Neuron (in vitro differentiated cells): ENCODE results near the gene TIMM44.

ENCODE experiments used
- H2AFZ ChIP-seq: one replicate; pipeline ENCODE4 v1.6.1; 2013; ENCODE audit warnings: low read depth, mild to moderate bottlenecking, inconsistent platforms, low read length, moderate library complexity
- H3K27me3 ChIP-seq: one replicate; pipeline ENCODE4 v1.6.1; 2013; ENCODE audit warnings: low read length; ENCODE audit not compliant: insufficient read depth
- H3K36me3 ChIP-seq: one replicate; pipeline ENCODE4 v1.6.1; 2013; ENCODE audit warnings: low read length; ENCODE audit not compliant: insufficient read depth
- H3K4me1 ChIP-seq: one replicate; pipeline ENCODE4 v1.6.1; 2013; ENCODE audit warnings: low read length; ENCODE audit not compliant: insufficient read depth
- H3K4me3 ChIP-seq: 2 replicates; pipeline ENCODE4 v1.5.1; 2013; ENCODE audit warnings: mild to moderate bottlenecking, low read length, moderate library complexity
- H3K9me3 ChIP-seq: one replicate; pipeline ENCODE4 v1.6.1; 2013; ENCODE audit warnings: low read length

The TIMM44 gene

DNA sequence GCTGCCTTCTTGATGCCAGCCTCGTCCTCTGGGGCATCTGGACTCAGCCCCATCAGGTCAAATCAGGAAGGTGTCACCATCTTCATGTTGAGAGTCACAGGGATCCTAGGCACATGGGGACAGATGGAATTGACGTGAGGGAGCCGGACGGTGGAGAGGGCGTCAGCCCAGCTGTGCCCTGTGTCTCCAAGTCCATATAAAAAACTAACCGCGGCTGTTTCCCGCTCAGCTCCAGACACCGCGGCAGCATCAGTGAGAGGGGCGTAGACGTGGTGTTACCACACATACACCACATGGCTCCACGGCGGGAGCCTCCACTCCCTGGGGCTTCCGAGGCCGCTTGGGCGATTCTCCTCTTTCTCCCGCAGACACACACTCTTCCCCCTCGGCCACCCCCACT lies 63.6 kb downstream of the TIMM44 start:
- Histone ChIP-seq H2AFZ (no peak overlapping the region), H3K4me3 (no peak overlapping the region), H3K36me3 (no peaks in the 10 kb centered on the region), H3K9me3 (no peaks in the 10 kb centered on the region), H3K27me3 (no peaks in the 10 kb centered on the region), H3K4me1 (peaks cover 2% of the 10 kb centered on the region)

DNA sequence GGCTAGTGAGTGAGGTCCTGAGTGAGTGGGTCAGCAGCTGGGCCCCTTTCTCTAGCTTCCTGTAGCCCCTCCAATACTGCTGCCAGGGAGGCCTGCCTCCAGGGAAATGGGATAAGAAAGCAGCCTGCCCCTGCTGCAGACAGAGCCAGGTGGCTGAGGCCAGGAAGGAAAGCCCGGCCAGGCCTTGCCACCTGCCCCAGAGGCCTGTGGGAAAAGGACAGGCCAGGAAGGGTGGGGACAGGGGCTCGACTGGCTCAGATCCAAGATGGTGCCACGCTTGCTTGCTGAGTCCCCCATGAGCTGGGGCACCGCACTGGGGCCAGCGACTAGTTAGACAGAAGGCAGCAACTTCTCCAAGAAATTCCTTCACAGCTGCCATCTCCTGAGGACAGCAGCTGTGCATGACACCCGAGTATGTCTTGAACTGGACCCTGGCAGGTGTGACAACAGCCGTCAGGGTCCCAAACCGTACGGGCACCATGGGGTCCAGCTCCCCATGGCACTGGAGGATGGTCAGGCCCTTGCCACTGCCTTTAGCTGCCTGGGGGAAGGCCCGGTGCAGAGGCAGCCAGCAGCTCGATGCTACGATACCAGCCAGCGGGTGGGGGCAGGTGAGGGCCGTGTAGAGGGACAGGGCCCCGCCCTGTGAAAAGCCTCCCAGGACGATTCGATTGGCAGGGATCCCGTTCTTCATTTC lies 64.2 kb downstream of the TIMM44 start:
- no peaks in the 10 kb centered on the region for H3K9me3 ChIP-seq
- H3K4me3 ChIP-seq = no peak overlapping the region
- H3K4me1 ChIP-seq = peaks cover 4% of the 10 kb centered on the region
- H2AFZ ChIP-seq = no peak overlapping the region
- no peaks in the 10 kb centered on the region for H3K36me3 ChIP-seq
- H3K27me3 ChIP-seq = no peaks in the 10 kb centered on the region

DNA sequence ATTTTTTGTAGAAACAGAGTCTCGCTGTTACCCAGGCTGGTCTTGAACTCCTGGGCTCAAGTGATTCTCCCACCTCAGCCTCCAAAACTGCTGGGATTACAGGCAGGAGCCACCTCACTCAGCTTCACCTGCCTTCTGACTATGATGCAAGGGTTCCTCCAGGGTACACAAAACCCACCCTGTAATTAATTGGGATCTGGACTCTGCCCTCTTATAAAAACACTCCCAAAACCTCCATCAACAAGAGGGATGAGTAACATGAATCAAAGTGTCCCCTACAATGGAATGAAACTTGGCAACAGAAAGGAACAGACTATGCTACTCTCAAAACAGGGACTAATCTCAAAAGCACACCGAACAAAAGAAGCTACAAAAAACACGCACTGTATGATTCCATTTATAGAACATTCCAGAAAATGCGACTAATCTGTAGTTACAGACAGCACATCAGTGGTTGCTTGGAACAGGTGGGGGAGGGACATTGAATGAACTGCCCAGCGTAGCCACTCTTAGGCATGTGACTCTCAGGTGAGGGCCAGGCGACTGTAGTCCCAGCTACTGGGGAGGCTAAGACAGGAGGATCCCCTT lies 66.1 kb downstream of the TIMM44 start:
- Histone ChIP-seq H3K4me1 (peaks cover 18% of the 10 kb centered on the region), H3K27me3 (no peaks in the 10 kb centered on the region), H3K4me3 (no peak overlapping the region), H3K36me3 (peaks cover 2% of the 10 kb centered on the region), H2AFZ (no peak overlapping the region), H3K9me3 (no peaks in the 10 kb centered on the region)
